HepG2 (cell line): Measurements from ENCODE around the gene ALB. TPM values are rescaled to one million over a fixed set of nuclear protein-coding genes. Genes with fewer than 3 reads are reported as not detected.

ENCODE experiments used
- ATF7 ChIP-seq, 2 experiments: fragments of 450-650 bp in 1 of 2; sonication (generic) in 1 of 2; formaldehyde crosslinking in 1 of 2; IDR thresholded peaks; 2 replicates each; pipeline versions ENCODE4 v1.4.0 to v1.6.1; 2016 to 2020; ENCODE audit warnings: antibody characterized with exemption in 1 of 2, mild to moderate bottlenecking in 1 of 2, missing genetic modification reagents in 1 of 2
- ATRX ChIP-seq: sonication (generic); formaldehyde crosslinking; IDR thresholded peaks from 2 replicates; pipeline ENCODE4 v1.4.0; 2020; ENCODE audit warnings: missing genetic modification reagents, borderline replicate concordance
- BORCS8-MEF2B ChIP-seq: sonication (generic); formaldehyde crosslinking; IDR thresholded peaks from 2 replicates; pipeline ENCODE4 v1.8.0; 2022; ENCODE audit warnings: mild to moderate bottlenecking, missing genetic modification reagents
- CAMTA2 ChIP-seq: sonication (generic); formaldehyde crosslinking; IDR thresholded peaks from 2 replicates; pipeline ENCODE4 v1.4.0; 2020; ENCODE audit warnings: mild to moderate bottlenecking, missing genetic modification reagents, borderline replicate concordance
- CC2D1A ChIP-seq: sonication (generic); formaldehyde crosslinking; IDR thresholded peaks from 2 replicates; pipeline ENCODE4 v1.8.1; 2023; ENCODE audit warnings: mild to moderate bottlenecking, missing genetic modification reagents
- GTF3A ChIP-seq: sonication (generic); formaldehyde crosslinking; conservative IDR thresholded peaks from 2 replicates; pipeline ENCODE4 v1.4.0; 2020; ENCODE audit warnings: mild to moderate bottlenecking, missing genetic modification reagents
- KLF15 ChIP-seq: sonication (generic); formaldehyde crosslinking; IDR thresholded peaks from 2 replicates; pipeline ENCODE4 v1.8.1; 2023; ENCODE audit warnings: borderline replicate concordance, mild to moderate bottlenecking, inconsistent platforms, missing genetic modification reagents, mixed read lengths
- MAFK ChIP-seq, 2 experiments: IDR thresholded peaks in 1 of 2; conservative IDR thresholded peaks in 1 of 2; 2 replicates each; pipeline ENCODE4 v1.6.1; 2011; ENCODE audit warnings: improper control_type of control experiment in 2 of 2, low read length in 2 of 2
- MED1 ChIP-seq: sonication (generic); formaldehyde crosslinking; IDR thresholded peaks from 2 replicates; pipeline ENCODE4 v1.4.0; 2020; ENCODE audit warnings: missing genetic modification reagents
- NFRKB ChIP-seq: fragments of 450-650 bp; IDR thresholded peaks from 2 replicates; pipeline ENCODE4 v1.6.1; 2017
- NONO ChIP-seq, 2 experiments: fragments of 450-650 bp in 1 of 2; sonication (generic) in 1 of 2; formaldehyde crosslinking in 1 of 2; IDR thresholded peaks in 1 of 2; conservative IDR thresholded peaks in 1 of 2; 2 replicates each; pipeline versions ENCODE4 v1.6.1 to v1.8.0; 2017 to 2022; ENCODE audit warnings: mild to moderate bottlenecking in 1 of 2, missing genetic modification reagents in 1 of 2, moderate library complexity in 1 of 2
- PRMT3 ChIP-seq: sonication (generic); formaldehyde crosslinking; IDR thresholded peaks from 2 replicates; pipeline ENCODE4 v1.8.1; 2022; ENCODE audit warnings: low read depth, mild to moderate bottlenecking, moderate library complexity, missing genetic modification reagents, borderline replicate concordance
- RAD51 ChIP-seq: fragments of 450-650 bp; IDR thresholded peaks from 2 replicates; pipeline ENCODE4 v1.6.1; 2016; ENCODE audit warnings: borderline replicate concordance
- TCF7 ChIP-seq: sonication (generic); IDR thresholded peaks from 2 replicates; pipeline ENCODE4 v1.6.1; 2016; ENCODE audit warnings: antibody characterized with exemption, low read depth
- THYN1 ChIP-seq: sonication (generic); formaldehyde crosslinking; IDR thresholded peaks from 2 replicates; pipeline ENCODE4 v1.8.1; 2023; ENCODE audit warnings: low read depth, mild to moderate bottlenecking, moderate library complexity, missing genetic modification reagents, borderline replicate concordance
- ZBTB21 ChIP-seq: sonication (generic); formaldehyde crosslinking; IDR thresholded peaks from 2 replicates; pipeline ENCODE4 v1.4.0; 2020; ENCODE audit warnings: missing genetic modification reagents
- ZFP36L2 ChIP-seq: sonication (generic); formaldehyde crosslinking; IDR thresholded peaks from 2 replicates; pipeline ENCODE4 v1.4.0; 2020; ENCODE audit warnings: missing genetic modification reagents
- ZFP62 ChIP-seq: sonication (generic); formaldehyde crosslinking; IDR thresholded peaks from 2 replicates; pipeline ENCODE4 v1.4.0; 2020; ENCODE audit warnings: missing genetic modification reagents
- ZFX ChIP-seq: sonication (generic); formaldehyde crosslinking; IDR thresholded peaks from 2 replicates; pipeline ENCODE4 v1.4.0; 2020; ENCODE audit warnings: mild to moderate bottlenecking, low read depth, missing genetic modification reagents, moderate library complexity
- ZNF329 ChIP-seq: sonication (generic); formaldehyde crosslinking; IDR thresholded peaks from 2 replicates; pipeline ENCODE4 v1.9.0; 2021; ENCODE audit warnings: low read depth, mild to moderate bottlenecking, missing genetic modification reagents
- ZNF33A ChIP-seq: sonication (generic); formaldehyde crosslinking; IDR thresholded peaks from 2 replicates; pipeline ENCODE4 v1.5.1; 2020; ENCODE audit warnings: missing genetic modification reagents, mild to moderate bottlenecking, moderate library complexity, borderline replicate concordance
- ZNF563 ChIP-seq: sonication (generic); formaldehyde crosslinking; IDR thresholded peaks from 2 replicates; pipeline ENCODE4 v1.8.0; 2022; ENCODE audit warnings: mild to moderate bottlenecking, moderate library complexity, missing genetic modification reagents
- ZNF660 ChIP-seq: sonication (generic); formaldehyde crosslinking; IDR thresholded peaks from 2 replicates; pipeline ENCODE4 v1.5.1; 2020; ENCODE audit warnings: mild to moderate bottlenecking, low read depth, missing genetic modification reagents, borderline replicate concordance
- polyA plus RNA-seq, 8 experiments: library from polyadenylated mRNA; depleted of rRNA in 3 of 8; stranded (reverse) in 7 of 8; unstranded in 1 of 8; fragments of >200 nt; fragmentation: Illumina TruSeq in 4 of 8; extraction: Trizol in 4 of 8; gene quantifications; 2 replicates each; pipeline versions ENCODE4 v1.2.1 to v1.2.3, GENCODE V29; 2011 to 2016; ENCODE audit warnings: low read depth in 4 of 8, missing spikeins in 1 of 8, mixed read lengths in 1 of 8; ENCODE audit not compliant: insufficient read depth in 1 of 8
- total RNA-seq, 5 experiments: library from RNA; depleted of rRNA; stranded (reverse); fragments of >200 nt; fragmentation: Illumina TruSeq; extraction: Trizol; gene quantifications; 2 replicates each; pipeline ENCODE4 v1.2.3, GENCODE V29; 2016; ENCODE audit warnings: low read depth in 1 of 5
- TF ChIP-seq, protein P1 (sequence below): sonication (generic); formaldehyde crosslinking; IDR thresholded peaks from 2 replicates; pipeline ENCODE4 v1.5.0; 2020; ENCODE audit warnings: missing genetic modification reagents
- TF ChIP-seq, protein P2 (sequence below): sonication (generic); formaldehyde crosslinking; IDR thresholded peaks from 2 replicates; pipeline ENCODE4 v1.4.0; 2020; ENCODE audit warnings: low read depth, mild to moderate bottlenecking, missing genetic modification reagents
- TF ChIP-seq, protein P3 (sequence below): IDR thresholded peaks from 2 replicates; pipeline ENCODE4 v1.6.1; 2012; ENCODE audit warnings: inconsistent platforms
- TF ChIP-seq, protein P4 (sequence below): sonication (generic); formaldehyde crosslinking; IDR thresholded peaks from 2 replicates; pipeline ENCODE4 v1.4.0; 2020; ENCODE audit warnings: mild to moderate bottlenecking, missing genetic modification reagents

ALB gene
- total and polyA plus RNA-seq, 2 of the 13 experiments (the other 11 are each of a cell fraction or from before 2014, with no cell fraction given): 22,259 to 22,625 TPM

DNA sequence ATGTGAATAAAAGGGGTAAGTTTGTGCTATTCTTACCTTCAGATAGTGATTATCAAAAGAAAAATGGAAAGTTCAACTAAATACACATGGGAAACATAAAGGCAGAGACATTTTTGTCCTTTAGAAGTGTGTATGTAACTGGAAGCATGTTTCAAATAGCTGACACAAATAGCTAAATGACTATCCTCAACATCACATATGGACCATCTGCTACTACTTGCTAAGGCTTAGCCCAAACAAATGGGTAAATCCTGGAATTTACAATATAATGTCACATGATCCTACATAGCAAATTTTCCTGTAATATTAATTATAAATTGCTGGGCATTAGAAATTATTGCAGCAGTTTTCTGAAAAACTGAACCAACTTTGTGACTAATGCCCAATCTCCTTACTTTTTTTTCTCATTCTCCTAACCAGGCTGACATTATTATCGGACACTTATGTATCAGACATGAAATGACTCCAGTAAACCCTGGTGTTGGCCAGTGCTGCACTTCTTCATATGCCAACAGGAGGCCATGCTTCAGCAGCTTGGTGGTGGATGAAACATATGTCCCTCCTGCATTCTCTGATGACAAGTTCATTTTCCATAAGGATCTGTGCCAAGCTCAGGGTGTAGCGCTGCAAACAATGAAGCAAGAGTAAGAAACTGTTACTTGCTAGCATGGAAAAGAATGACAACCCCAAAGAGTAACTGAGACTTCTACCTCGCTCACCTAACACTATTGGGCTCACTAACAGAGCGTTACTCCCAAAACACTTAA, 48.1 kb downstream of the ALB start (continued):
- no peak for TF ChIP-seq ZFP36L2 (CRISPR knock-in tag)
- TF ChIP-seq ZBTB21 (CRISPR knock-in tag): no peak
- TF ChIP-seq, protein P1, sequence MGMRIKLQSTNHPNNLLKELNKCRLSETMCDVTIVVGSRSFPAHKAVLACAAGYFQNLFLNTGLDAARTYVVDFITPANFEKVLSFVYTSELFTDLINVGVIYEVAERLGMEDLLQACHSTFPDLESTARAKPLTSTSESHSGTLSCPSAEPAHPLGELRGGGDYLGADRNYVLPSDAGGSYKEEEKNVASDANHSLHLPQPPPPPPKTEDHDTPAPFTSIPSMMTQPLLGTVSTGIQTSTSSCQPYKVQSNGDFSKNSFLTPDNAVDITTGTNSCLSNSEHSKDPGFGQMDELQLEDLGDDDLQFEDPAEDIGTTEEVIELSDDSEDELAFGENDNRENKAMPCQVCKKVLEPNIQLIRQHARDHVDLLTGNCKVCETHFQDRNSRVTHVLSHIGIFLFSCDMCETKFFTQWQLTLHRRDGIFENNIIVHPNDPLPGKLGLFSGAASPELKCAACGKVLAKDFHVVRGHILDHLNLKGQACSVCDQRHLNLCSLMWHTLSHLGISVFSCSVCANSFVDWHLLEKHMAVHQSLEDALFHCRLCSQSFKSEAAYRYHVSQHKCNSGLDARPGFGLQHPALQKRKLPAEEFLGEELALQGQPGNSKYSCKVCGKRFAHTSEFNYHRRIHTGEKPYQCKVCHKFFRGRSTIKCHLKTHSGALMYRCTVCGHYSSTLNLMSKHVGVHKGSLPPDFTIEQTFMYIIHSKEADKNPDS: no peak
- no peak for TF ChIP-seq MAFK (conservative IDR thresholded peaks at IDR 0.05 in 1 of 2, IDR thresholded peaks at IDR 0.05 in 1 of 2; ENCODE audit: low read length in 2 of 2)
- TF ChIP-seq, protein P2, sequence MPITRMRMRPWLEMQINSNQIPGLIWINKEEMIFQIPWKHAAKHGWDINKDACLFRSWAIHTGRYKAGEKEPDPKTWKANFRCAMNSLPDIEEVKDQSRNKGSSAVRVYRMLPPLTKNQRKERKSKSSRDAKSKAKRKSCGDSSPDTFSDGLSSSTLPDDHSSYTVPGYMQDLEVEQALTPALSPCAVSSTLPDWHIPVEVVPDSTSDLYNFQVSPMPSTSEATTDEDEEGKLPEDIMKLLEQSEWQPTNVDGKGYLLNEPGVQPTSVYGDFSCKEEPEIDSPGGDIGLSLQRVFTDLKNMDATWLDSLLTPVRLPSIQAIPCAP (CRISPR knock-in tag): no peak
- TF ChIP-seq ATRX (CRISPR knock-in tag): no peak
- no peak for TF ChIP-seq ZFP62 (CRISPR knock-in tag)
- peak; percentile 54; the same call in 1 of the 2 replicates for TF ChIP-seq BORCS8-MEF2B (CRISPR knock-in tag)
- no peak for TF ChIP-seq THYN1 (CRISPR knock-in tag)
- TF ChIP-seq ZNF563 (CRISPR knock-in tag): no peak
- TF ChIP-seq, protein P3, sequence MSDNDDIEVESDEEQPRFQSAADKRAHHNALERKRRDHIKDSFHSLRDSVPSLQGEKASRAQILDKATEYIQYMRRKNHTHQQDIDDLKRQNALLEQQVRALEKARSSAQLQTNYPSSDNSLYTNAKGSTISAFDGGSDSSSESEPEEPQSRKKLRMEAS: no peak
- no peak for TF ChIP-seq CC2D1A (CRISPR knock-in tag)
- TF ChIP-seq NONO (IDR thresholded peaks at IDR 0.05): no peak
- TF ChIP-seq NONO (CRISPR knock-in tag; conservative IDR thresholded peaks at IDR 0.05): 0 out of 2 replicates have a peak, but pooled peaks have one; percentile 19
- TF ChIP-seq TCF7: no peak
- TF ChIP-seq PRMT3 (CRISPR knock-in tag): 0 out of 2 replicates have a peak, but pooled peaks have one; percentile 46
- TF ChIP-seq ZNF33A: no peak
- TF ChIP-seq, protein P4, sequence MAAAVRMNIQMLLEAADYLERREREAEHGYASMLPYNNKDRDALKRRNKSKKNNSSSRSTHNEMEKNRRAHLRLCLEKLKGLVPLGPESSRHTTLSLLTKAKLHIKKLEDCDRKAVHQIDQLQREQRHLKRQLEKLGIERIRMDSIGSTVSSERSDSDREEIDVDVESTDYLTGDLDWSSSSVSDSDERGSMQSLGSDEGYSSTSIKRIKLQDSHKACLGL (CRISPR knock-in tag): no peak
- no peak for TF ChIP-seq ZNF329 (CRISPR knock-in tag)
- no peak for TF ChIP-seq NFRKB
- TF ChIP-seq KLF15 (CRISPR knock-in tag): no peak
- no peak for TF ChIP-seq ZFX
- 0 out of 2 replicates have a peak, but pooled peaks have one; percentile 17 for TF ChIP-seq GTF3A
- TF ChIP-seq CAMTA2: no peak
- TF ChIP-seq RAD51: no peak
- no peak; the same call in 1 of the 2 replicates for TF ChIP-seq MED1 (CRISPR knock-in tag)
- TF ChIP-seq ATF7 (IDR thresholded peaks at IDR 0.05): no peak
- no peak for TF ChIP-seq ATF7 (CRISPR knock-in tag; IDR thresholded peaks at IDR 0.05)
- TF ChIP-seq ZNF660 (CRISPR knock-in tag): no peak
